Ishikawa (cell line): ENCODE measurements around the gene TBL1Y.

Source experiments
- CEBPB ChIP-seq: IDR thresholded peaks from 2 replicates; pipeline ENCODE4 v1.6.1; 2012
- CREB1 ChIP-seq: IDR thresholded peaks from 2 replicates; pipeline ENCODE4 v1.6.1; 2012; ENCODE audit warnings: low read depth
- EGR1 ChIP-seq: IDR thresholded peaks from 2 replicates; pipeline ENCODE4 v1.6.1; 2012
- EP300 ChIP-seq: IDR thresholded peaks from 2 replicates; pipeline ENCODE4 v1.6.1; 2012; ENCODE audit warnings: borderline replicate concordance
- NFIC ChIP-seq: IDR thresholded peaks from 2 replicates; pipeline ENCODE4 v1.6.1; 2012
- RAD21 ChIP-seq: IDR thresholded peaks from 2 replicates; pipeline ENCODE4 v1.6.1; 2012; ENCODE audit warnings: low read depth
- TAF1 ChIP-seq: IDR thresholded peaks from 2 replicates; pipeline ENCODE4 v1.6.1; 2012; ENCODE audit warnings: low read depth, mild to moderate bottlenecking
- TCF12 ChIP-seq: IDR thresholded peaks from 2 replicates; pipeline ENCODE4 v1.6.1; 2012; ENCODE audit warnings: low read depth
- TEAD4 ChIP-seq: IDR thresholded peaks from 2 replicates; pipeline ENCODE4 v1.6.1; 2012
- YY1 ChIP-seq: IDR thresholded peaks from 2 replicates; pipeline ENCODE4 v1.6.1; 2012; ENCODE audit warnings: low read depth
- ZBTB7A ChIP-seq: IDR thresholded peaks from 2 replicates; pipeline ENCODE4 v1.6.1; 2012; ENCODE audit warnings: low read depth
- TF ChIP-seq, protein P1 (sequence below): IDR thresholded peaks from 2 replicates; pipeline ENCODE4 v1.6.1; 2012
- TF ChIP-seq, protein P2 (sequence below): IDR thresholded peaks from 2 replicates; pipeline ENCODE4 v1.6.1; 2012; ENCODE audit warnings: low read depth, mild to moderate bottlenecking
- TF ChIP-seq, protein P3 (sequence below): IDR thresholded peaks from 2 replicates; pipeline ENCODE4 v1.6.1; 2012

DNA sequence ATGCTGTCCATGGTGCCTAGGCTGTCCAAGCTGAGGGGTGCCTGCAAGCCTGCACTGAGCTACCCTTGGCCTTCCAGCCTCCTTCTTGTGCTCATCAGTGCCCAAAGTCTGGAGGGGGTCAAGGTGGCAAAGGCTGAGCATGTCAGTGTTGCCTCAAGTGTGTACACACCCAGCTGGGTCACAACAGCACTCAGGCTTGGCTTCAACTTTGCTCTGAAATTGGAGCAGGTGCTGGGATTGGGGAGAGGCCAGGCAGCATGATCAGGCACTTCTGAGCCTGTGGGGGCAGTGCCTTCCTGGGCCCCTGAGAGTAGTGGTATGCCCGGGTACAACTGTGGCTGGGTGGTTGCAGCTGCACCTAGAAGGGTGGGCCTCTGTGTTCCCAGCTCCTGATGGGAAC is 18.7 kb downstream of the TBL1Y start:
- TF ChIP-seq TAF1 (no peak), RAD21 (no peak), EGR1 (no peak), CEBPB (no peak), EP300 (no peak), CREB1 (no peak), TEAD4 (no peak), YY1 (no peak), NFIC (no peak), TCF12 (no peak), ZBTB7A (no peak)
- TF ChIP-seq, protein P1, sequence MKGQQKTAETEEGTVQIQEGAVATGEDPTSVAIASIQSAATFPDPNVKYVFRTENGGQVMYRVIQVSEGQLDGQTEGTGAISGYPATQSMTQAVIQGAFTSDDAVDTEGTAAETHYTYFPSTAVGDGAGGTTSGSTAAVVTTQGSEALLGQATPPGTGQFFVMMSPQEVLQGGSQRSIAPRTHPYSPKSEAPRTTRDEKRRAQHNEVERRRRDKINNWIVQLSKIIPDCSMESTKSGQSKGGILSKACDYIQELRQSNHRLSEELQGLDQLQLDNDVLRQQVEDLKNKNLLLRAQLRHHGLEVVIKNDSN: no peak
- TF ChIP-seq, protein P2, sequence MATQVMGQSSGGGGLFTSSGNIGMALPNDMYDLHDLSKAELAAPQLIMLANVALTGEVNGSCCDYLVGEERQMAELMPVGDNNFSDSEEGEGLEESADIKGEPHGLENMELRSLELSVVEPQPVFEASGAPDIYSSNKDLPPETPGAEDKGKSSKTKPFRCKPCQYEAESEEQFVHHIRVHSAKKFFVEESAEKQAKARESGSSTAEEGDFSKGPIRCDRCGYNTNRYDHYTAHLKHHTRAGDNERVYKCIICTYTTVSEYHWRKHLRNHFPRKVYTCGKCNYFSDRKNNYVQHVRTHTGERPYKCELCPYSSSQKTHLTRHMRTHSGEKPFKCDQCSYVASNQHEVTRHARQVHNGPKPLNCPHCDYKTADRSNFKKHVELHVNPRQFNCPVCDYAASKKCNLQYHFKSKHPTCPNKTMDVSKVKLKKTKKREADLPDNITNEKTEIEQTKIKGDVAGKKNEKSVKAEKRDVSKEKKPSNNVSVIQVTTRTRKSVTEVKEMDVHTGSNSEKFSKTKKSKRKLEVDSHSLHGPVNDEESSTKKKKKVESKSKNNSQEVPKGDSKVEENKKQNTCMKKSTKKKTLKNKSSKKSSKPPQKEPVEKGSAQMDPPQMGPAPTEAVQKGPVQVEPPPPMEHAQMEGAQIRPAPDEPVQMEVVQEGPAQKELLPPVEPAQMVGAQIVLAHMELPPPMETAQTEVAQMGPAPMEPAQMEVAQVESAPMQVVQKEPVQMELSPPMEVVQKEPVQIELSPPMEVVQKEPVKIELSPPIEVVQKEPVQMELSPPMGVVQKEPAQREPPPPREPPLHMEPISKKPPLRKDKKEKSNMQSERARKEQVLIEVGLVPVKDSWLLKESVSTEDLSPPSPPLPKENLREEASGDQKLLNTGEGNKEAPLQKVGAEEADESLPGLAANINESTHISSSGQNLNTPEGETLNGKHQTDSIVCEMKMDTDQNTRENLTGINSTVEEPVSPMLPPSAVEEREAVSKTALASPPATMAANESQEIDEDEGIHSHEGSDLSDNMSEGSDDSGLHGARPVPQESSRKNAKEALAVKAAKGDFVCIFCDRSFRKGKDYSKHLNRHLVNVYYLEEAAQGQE: no peak
- TF ChIP-seq, protein P3, sequence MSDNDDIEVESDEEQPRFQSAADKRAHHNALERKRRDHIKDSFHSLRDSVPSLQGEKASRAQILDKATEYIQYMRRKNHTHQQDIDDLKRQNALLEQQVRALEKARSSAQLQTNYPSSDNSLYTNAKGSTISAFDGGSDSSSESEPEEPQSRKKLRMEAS: no peak
